Kidney (tissue), 14 donors: ENCODE results near the gene SPOCK1. TPM values are rescaled to one million over a fixed set of nuclear protein-coding genes. Genes with fewer than 3 reads are reported as not detected.
"Not testable (repeated sequence)": the region's sequence is repeated elsewhere in the genome, so short reads cannot be mapped to it uniquely, and the experiment has no call there.

ENCODE experiments used
- DNase-seq, 5 donors: peaks; one replicate each; pipeline ENCODE4 v3.0.0-alpha.2; 2013 to 2020
- FAIRE-seq: peaks from 2 replicates; lab custom pipeline; 2012; peaks lifted over from hg19 to GRCh38; lab: Jason Lieb, UNC
- H3K27ac ChIP-seq, 2 donors: one replicate each; pipeline ENCODE4 v1.7.0; 2013; ENCODE audit warnings: low read depth in 2 of 2, low read length in 2 of 2, inconsistent platforms in 1 of 2
- H3K27me3 ChIP-seq: one replicate; pipeline ENCODE4 v1.7.1; 2013; ENCODE audit warnings: low read length, inconsistent platforms; ENCODE audit not compliant: control insufficient read depth, insufficient read depth
- H3K36me3 ChIP-seq, 3 donors: one replicate each; pipeline versions ENCODE4 v1.7.0 to v1.7.1; 2013; ENCODE audit warnings: low read length in 3 of 3, control low read depth in 1 of 3, inconsistent platforms in 1 of 3; ENCODE audit not compliant: insufficient read depth in 3 of 3, control insufficient read depth in 2 of 3
- H3K4me1 ChIP-seq, 3 donors: one replicate each; pipeline versions ENCODE4 v1.7.0 to v1.7.1; 2013; ENCODE audit warnings: low read length in 3 of 3, inconsistent platforms in 1 of 3, low read depth in 1 of 3; ENCODE audit not compliant: control insufficient read depth in 2 of 3, insufficient read depth in 2 of 3
- H3K4me3 ChIP-seq, 3 donors: one replicate each; pipeline versions ENCODE4 v1.7.0 to v1.8.1; 2013; ENCODE audit warnings: low read length in 3 of 3, control low read depth in 1 of 3, inconsistent platforms in 1 of 3
- H3K9ac ChIP-seq, 3 donors: one replicate each; pipeline versions ENCODE4 v1.7.0 to v1.7.1; 2013; ENCODE audit warnings: low read length in 3 of 3, control low read depth in 1 of 3, inconsistent platforms in 1 of 3
- H3K9me3 ChIP-seq, 3 donors: one replicate each; pipeline versions ENCODE4 v1.7.0 to v1.7.1; 2013; ENCODE audit warnings: low read length in 3 of 3, control low read depth in 1 of 3, inconsistent platforms in 1 of 3; ENCODE audit not compliant: control insufficient read depth in 2 of 3, insufficient read depth in 1 of 3
- CTCF ChIP-seq: IDR thresholded peaks from 3 replicates; pipeline ENCODE4 v1.5.1; 2012; ENCODE audit warnings: mild to moderate bottlenecking, moderate library complexity, borderline replicate concordance; ENCODE audit not compliant: insufficient read depth; ENCODE audit errors: extremely low read depth
- intact Hi-C: fragments of 100-400 bp; cut with DNase I; formaldehyde crosslinking; loops from one replicate; pipeline ENCODE4 v1.11.1; 2022
- polyA plus RNA-seq: library from polyadenylated mRNA; stranded (reverse); fragments of 350-450 nt; fragmentation: Illumina TruSeq; extraction: RNeasy Lipid Tissue Mini Kit (QIAGEN cat#74804); gene quantifications from one replicate; pipeline ENCODE4 v1.2.3, GENCODE V29; 2014; ENCODE audit warnings: low read depth, low replicate concordance; ENCODE audit not compliant: insufficient read depth
- total RNA-seq: library from RNA; stranded (reverse); fragmentation: NEBNext Ultra II Directional; extraction: Animal tissue kit (Norgen Biotek cat#: 25700); gene quantifications from one replicate; pipeline ENCODE4 v1.2.1, GENCODE V29; 2021
- donor health status: control.
- donor health status: control.
- donor health status: control.
- donor health status: control.
- donor health status: control.
- donor health status: DM: yes; HTN: yes; CAD: no.
- donor health status: Normal renal cell carcinoma (clear cell type).

Gene SPOCK1
- total and polyA plus RNA-seq, 2 donors from 2014 or later = 15.7 to 32.8 TPM

GRCh38 chr5:137236252-137236651 lies 262.9 kb downstream of the SPOCK1 start:
- no peaks in the 10 kb centered on the region for H3K27me3 ChIP-seq
- H3K4me1 ChIP-seq = no peaks in the 10 kb centered on the region
- H3K27ac ChIP-seq = no peak overlapping the region
- H3K36me3 ChIP-seq = no peaks in the 10 kb centered on the region
- TF ChIP-seq CTCF = no peak
- DNase-seq = no peak
- H3K9me3 ChIP-seq = peaks cover 0 to 6% (median 0%) of the 10 kb centered on the region in 3 donors
- H3K4me3 ChIP-seq = no peak overlapping the region
- no peak for FAIRE-seq
- H3K9ac ChIP-seq = no peak overlapping the region
- intact Hi-C loops = no loop called here

- H3K4me3 ChIP-seq = no peak overlapping the region
- H3K27ac ChIP-seq = no peak overlapping the region
- H3K9ac ChIP-seq = no peak overlapping the region
- intact Hi-C loops = no loop called here
- no peaks in the 10 kb centered on the region for H3K36me3 ChIP-seq
- DNase-seq (no peak), FAIRE-seq (no peak)
- no peaks in the 10 kb centered on the region for H3K4me1 ChIP-seq
- no peak for TF ChIP-seq CTCF
- no peaks in the 10 kb centered on the region for H3K27me3 ChIP-seq
- peaks cover 0 to 5% (median 0%) of the 10 kb centered on the region in 3 donors for H3K9me3 ChIP-seq
These were observed 263.9 kb downstream of the SPOCK1 start for GRCh38 chr5:137234973-137235943.

GRCh38 chr5:137233726-137234125 lies 265.4 kb downstream of the SPOCK1 start:
- Histone ChIP-seq H3K4me3 (no peak overlapping the region), H3K27me3 (no peaks in the 10 kb centered on the region), H3K9me3 (no peaks in the 10 kb centered on the region), H3K4me1 (no peaks in the 10 kb centered on the region), H3K27ac (no peak overlapping the region), H3K9ac (no peak overlapping the region), H3K36me3 (no peaks in the 10 kb centered on the region)
- DNase-seq (no peak), FAIRE-seq (no peak)
- intact Hi-C loops = no loop called here
- TF ChIP-seq CTCF = no peak

- H3K9me3 ChIP-seq, H3K9ac ChIP-seq, intact Hi-C loops, DNase-seq, H3K4me1 ChIP-seq, H3K27me3 ChIP-seq, FAIRE-seq, H3K27ac ChIP-seq, H3K4me3 ChIP-seq, H3K36me3 ChIP-seq: not testable (repeated sequence)
These were observed 265.8 kb downstream of the SPOCK1 start for GRCh38 chr5:137233304-137233703.
